Skin epidermis (tissue), 12 donors: Measurements from ENCODE around the gene CDH7.

ENCODE experiments used
- H3K27ac ChIP-seq, 21 experiments: fragments of 200-600 bp; sonication (generic) in 11 of 21; one replicate each; pipeline ENCODE4 v1.5.0; 2020; ENCODE audit warnings: mild to moderate bottlenecking in 3 of 21, inconsistent platforms in 2 of 21, moderate library complexity in 2 of 21
- H3K4me3 ChIP-seq, 7 experiments: fragments of 200-600 bp; sonication (generic) in 2 of 7; one replicate each; pipeline ENCODE4 v1.5.0; 2020; ENCODE audit warnings: inconsistent platforms in 2 of 7, mild to moderate bottlenecking in 2 of 7, moderate library complexity in 1 of 7

CDH7 gene

DNA sequence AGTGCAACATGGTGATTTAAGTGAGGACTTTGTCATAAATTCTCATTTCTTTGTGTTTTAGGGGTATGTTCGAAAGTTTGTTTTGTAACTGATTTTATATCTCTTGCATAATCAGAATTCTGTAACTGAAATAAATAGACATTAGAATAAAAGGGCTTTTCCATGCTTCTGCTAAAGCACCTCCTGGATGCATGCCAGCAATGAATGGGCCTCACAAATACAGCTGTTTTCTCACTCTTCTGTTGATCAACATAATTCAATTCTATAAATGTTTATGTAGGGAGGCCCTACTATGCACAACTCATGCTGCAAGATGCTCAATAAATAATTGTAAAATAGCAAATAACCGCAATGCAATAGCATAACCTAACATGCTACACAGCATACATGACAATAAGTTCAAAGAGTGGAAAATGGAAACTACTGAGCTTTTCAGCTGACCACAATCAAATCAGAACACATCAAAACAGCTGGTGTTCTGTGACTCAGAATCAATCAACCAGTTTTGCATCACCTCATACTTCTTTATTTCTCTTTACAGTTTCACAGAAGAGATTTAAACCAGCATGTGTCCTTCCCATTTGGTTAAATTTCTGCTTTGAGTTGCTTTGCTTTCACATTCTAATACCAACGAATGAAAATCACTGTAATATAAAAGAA is 11.0 kb downstream of the CDH7 start:
- Histone ChIP-seq H3K4me3 (no peak overlapping the region), H3K27ac (no peak overlapping the region)

DNA sequence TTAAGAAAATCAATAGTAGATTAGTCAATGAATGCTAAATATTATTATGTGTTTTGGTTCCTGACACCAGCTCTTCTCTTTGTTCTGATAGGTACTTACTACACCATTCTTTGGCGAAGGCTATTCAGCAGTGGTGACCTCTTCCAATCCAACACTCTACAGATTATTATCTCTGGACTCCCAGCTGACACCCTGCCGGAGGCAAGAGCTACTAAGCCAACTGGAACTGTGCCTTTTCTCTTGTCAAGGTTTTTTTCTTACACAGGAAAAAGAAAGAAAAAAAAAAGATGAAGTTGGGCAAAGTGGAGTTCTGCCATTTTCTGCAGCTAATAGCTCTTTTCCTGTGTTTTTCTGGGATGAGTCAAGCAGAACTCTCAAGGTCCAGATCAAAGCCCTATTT is 11.7 kb downstream of the CDH7 start:
- Histone ChIP-seq H3K4me3 (no peak overlapping the region), H3K27ac (no peak overlapping the region)

DNA sequence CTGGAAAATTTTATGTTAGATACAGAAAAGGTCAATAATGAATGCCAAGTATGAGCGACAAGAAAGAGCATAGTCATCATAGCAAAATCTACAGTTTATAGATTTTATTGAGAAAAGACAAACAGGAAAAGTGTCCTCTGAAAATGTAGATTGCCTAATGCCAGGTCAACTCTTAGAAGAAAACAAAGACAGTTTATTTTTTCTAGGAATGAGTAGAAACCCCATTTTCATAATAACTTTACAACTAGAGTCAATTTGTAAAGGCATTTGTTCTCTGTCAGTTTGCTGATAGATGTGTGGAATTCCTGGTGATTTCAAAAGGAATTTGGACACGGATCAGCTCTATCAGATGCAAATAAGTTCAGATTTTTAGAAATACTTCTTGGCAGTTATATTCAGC is 16.6 kb downstream of the CDH7 start:
- no peak overlapping the region for H3K27ac ChIP-seq
- H3K4me3 ChIP-seq = no peak overlapping the region

GRCh38 chr18:65768120-65768778 is 17.4 kb downstream of the CDH7 start:
- Histone ChIP-seq H3K27ac (no peak overlapping the region), H3K4me3 (no peak overlapping the region)

- H3K4me3 ChIP-seq = no peak overlapping the region
- no peak overlapping the region for H3K27ac ChIP-seq
Observed at GRCh38 chr18:65769652-65770051, 18.8 kb downstream of the CDH7 start.

DNA sequence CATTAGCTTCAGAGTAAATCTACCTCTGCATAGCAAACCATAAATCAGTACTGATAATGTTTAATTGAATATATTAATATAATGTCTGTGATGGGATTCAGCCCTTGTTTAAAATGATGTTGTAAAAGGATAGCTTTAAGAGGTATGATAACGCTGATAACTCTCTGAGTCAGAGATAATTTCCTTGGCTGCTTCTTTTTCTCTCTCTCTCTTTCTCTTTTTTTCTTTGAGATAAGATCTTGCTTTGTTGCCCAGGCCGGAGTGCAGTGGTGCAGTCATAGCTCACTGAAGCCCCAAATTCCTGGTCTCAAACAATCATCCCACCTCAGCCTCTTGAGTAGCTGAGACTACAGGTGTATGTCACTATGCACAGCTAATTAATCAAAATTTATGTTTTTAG is 35.7 kb downstream of the CDH7 start:
- no peak overlapping the region for H3K4me3 ChIP-seq
- no peak overlapping the region for H3K27ac ChIP-seq

DNA sequence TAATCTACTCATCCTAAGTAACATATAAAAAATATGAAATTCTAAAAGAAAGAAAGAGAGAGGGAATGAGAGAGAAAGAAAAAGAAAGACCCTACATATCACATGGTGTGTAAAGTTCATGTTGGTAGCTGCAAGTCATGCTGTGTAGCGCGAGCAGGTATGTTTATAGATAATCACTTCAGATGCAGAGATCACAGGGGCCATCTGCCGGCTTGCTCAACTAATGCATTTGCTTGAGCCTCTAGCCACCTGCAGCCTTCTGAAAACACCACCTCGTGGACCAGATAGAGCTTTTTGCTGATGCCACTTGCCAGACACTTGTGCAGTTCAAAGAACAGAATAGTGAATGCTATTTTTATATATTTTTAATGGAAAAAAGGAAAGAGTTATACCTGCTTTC is 37.6 kb downstream of the CDH7 start:
- Histone ChIP-seq H3K4me3 (no peak overlapping the region), H3K27ac (no peak overlapping the region)

DNA sequence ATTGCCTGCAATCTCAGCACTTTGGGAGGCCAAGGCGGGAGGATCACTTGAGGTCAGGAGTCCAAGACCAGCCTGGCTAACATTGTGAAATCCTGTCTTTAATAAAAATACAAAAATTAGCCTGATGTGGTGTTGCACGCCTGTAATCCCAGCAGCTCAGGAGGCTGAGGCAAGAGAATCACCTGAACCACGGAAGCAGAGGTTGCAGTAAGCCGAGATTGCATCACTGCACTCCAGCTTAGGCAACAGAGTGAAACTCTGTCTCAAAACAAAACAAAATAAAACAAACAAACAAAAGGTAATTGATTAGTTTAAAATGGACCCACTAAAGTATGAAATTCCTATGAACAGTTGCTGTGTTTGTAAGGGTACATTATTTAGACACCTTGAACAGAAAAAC is 39.8 kb downstream of the CDH7 start:
- H3K4me3 ChIP-seq = no peak overlapping the region
- no peak overlapping the region for H3K27ac ChIP-seq

DNA sequence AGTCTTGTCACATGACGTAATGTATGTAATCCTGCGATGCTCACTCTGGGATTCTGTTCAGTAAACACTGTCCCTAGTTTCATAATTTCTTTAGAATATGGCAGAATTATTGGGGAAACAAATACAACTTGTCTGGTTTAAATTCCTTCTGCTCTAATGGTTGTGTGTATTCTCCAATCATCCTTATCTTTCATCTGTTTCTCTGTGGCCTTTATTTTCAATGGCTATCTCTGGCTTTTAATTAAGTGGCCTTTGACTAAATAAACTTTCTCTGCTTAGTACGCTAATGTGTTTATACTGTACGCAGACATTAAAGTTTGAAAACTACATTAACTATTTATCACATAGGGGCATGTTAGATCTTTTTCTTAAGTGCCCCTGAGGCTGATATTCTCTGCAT is 40.9 kb downstream of the CDH7 start:
- H3K4me3 ChIP-seq = no peak overlapping the region

GRCh38 chr18:65792456-65793074 is 41.8 kb downstream of the CDH7 start:
- Histone ChIP-seq H3K27ac (no peak overlapping the region), H3K4me3 (no peak overlapping the region)

More for the DNA sequence above, 40.9 kb downstream of the CDH7 start:
- no peak overlapping the region for H3K27ac ChIP-seq

DNA sequence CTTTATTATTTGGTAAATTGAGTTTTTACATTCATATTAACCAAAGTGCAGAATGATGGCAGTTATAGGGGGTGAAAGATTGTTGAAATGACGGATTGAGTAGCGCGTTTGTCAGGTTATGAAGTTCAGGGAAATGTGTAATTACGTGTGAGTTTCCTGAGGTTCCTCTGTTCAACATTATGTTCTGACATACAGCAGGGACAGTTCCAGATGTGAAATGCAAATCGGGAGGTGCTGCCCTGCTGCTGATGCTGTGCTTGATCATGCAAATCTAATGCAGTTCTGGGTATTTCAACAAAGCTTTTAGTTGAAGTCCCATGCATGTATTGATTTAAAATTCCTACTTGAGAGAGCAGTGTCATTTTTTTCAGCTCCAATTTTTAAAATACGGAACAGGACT is 57.9 kb downstream of the CDH7 start:
- no peak overlapping the region for H3K4me3 ChIP-seq
- no peak overlapping the region for H3K27ac ChIP-seq

GRCh38 chr18:65811307-65811706 is 60.5 kb downstream of the CDH7 start:
- no peak overlapping the region for H3K4me3 ChIP-seq

DNA sequence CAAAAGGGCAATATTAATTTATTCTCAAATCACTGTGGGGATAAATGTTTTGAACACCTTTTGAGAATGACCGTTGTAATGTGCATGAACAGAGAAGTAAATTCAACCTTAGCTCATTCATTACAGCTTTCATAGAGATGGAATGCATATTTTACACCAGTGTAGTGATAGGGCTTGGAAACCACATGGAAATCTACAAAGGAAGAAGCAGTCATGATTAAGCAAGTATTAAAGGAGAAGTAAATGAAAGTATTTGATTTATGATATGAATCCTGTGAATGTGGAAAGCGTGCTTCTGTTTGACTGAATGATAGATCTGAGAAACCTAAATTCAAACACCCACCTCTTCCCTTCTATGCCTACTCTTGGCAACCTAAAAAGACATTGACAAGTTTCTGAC is 64.7 kb downstream of the CDH7 start:
- H3K4me3 ChIP-seq = no peak overlapping the region

More at GRCh38 chr18:65811307-65811706, 60.5 kb downstream of the CDH7 start:
- H3K27ac ChIP-seq = no peak overlapping the region

DNA sequence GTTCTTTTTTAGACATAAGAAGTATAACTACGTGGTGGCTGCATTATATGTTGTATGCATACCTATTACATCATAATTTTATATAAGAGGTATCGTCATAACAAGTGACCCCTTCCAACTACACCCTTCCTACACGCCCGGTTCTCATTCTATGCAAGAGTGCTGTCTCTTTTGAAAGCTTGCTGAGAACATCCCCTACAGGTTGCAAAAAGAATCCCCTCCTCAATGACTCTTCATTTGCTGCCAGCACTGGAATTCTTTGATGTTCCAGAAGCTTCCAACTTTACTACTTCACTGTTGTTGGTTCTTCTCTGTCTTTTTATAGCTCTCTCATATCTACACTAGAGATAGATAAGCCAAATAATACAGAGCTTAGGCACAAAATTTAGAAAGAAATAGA is 66.4 kb downstream of the CDH7 start:
- H3K27ac ChIP-seq = no peak overlapping the region
- H3K4me3 ChIP-seq = no peak overlapping the region

More for the DNA sequence above, 64.7 kb downstream of the CDH7 start:
- H3K27ac ChIP-seq = no peak overlapping the region

DNA sequence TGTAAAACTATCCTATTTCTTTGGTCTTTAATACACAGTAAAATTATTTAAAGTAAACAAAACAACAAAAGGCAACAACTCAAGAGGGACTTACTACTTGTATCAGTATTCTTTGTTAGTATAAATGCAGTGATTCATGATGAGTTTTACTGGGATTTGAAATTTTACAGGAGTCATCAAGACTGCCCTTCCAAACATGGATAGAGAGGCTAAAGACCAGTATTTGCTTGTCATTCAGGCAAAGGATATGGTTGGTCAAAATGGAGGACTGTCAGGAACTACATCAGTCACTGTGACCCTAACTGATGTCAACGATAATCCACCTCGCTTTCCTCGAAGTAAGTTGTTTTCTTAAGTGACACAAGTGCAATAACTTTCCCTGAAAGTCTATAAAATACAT is 71.1 kb downstream of the CDH7 start:
- Histone ChIP-seq H3K4me3 (no peak overlapping the region), H3K27ac (no peak overlapping the region)

- Histone ChIP-seq H3K4me3 (no peak overlapping the region), H3K27ac (no peak overlapping the region)
Observed at GRCh38 chr18:65822826-65823225, 72.0 kb downstream of the CDH7 start.

DNA sequence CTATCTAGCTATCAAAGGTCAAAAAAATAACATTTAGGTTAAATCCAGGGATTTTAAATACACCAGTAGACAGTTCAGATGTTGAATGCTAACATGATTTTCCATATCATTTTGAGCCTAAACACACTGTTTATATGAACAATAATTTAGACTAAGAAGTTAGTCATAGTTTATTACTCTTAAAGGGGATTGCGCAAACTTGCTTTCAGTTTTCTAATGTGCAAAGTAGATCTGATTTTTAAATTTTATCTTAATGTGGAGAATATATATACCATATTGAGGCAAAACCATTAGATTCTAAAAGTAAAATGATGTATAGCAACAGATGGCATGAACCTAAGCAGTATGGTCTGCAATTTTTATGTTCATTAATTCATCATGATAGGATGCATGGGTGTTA is 76.6 kb downstream of the CDH7 start:
- Histone ChIP-seq H3K4me3 (no peak overlapping the region), H3K27ac (no peak overlapping the region)

DNA sequence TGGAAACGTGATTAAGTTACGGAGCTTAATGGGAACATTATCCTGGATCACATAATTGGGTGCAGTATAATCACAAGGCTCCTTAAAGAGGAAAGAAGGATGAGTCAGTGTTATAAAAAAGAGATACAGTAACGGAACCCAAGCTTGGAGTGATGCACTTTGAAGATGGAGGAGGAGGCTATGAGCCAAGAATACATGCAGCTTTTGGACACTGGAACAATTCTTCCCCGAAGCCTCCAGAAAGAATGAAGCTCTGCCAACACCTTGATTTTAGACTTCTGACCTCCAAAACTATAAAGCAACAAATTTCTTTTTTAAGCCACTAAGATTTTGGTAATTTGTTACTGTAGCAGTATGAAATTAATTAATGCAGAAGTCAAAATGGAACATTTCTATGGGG is 85.1 kb downstream of the CDH7 start:
- Histone ChIP-seq H3K4me3 (no peak overlapping the region), H3K27ac (no peak overlapping the region)

DNA sequence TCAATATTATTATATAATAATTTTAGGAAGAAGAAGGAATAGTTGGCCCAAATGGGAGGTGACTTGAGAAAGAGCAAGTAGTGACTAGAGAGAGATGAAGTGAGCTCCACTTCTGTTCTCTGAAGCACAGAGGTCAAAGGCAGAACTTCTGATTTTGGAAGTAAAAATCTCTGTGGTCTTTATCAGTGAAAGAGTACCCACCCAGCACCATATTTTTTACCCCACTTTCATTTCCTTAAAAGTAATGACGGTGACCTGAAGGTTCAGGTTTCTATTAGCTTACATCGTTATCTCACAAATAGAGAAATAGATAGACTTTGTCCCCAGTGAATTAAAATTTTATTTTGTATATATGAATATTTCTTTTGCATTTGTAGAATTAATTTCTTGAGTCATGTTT is 95.3 kb downstream of the CDH7 start:
- Histone ChIP-seq H3K27ac (no peak overlapping the region), H3K4me3 (no peak overlapping the region)

DNA sequence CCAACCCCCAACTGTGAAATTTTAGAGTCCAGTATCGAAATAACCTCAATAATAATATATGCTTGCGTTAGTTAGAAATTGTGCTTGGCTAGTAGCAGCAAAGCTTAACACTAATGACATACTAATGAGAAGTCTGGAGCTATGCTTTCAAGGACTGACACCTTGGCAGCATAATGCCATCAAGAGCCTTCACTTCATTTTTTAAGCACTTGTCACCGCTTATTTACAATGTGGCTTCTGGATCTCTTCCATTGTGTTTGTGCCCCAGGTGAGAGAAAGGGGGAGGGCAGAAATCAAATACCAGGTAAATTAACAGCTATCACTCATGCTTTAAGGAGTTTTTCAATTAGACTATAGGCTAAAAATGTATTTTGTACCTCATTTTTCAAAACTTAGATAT is 101.5 kb downstream of the CDH7 start:
- Histone ChIP-seq H3K4me3 (no peak overlapping the region), H3K27ac (no peak overlapping the region)

- H3K4me3 ChIP-seq = no peak overlapping the region
- no peak overlapping the region for H3K27ac ChIP-seq
Observed at GRCh38 chr18:65859075-65859474, 108.3 kb downstream of the CDH7 start.
